Upper lobe of right lung (tissue), 1 donor: ENCODE results near the gene POLE. TPM values are rescaled to one million over a fixed set of nuclear protein-coding genes. Genes with fewer than 3 reads are reported as not detected.

Experiments
- ATAC-seq: fragments of 200-7000 bp; cut with Tn5 transposase; one replicate; pipeline ENCODE4 v1.9.1; 2020; ENCODE audit warnings: mild to moderate bottlenecking, moderate library complexity
- DNase-seq: peaks from one replicate; pipeline ENCODE4 v3.0.0-alpha.2; 2020
- H3K27ac ChIP-seq: fragments of 200-600 bp; one replicate; pipeline ENCODE4 v1.8.0; 2022
- H3K27me3 ChIP-seq: fragments of 200-600 bp; one replicate; pipeline ENCODE4 v1.8.0; 2022; ENCODE audit warnings: mild to moderate bottlenecking
- H3K36me3 ChIP-seq: fragments of 200-600 bp; one replicate; pipeline ENCODE4 v1.8.0; 2022
- H3K4me1 ChIP-seq: fragments of 200-600 bp; one replicate; pipeline ENCODE4 v1.8.0; 2022
- H3K4me3 ChIP-seq: fragments of 200-600 bp; one replicate; pipeline ENCODE4 v1.8.0; 2022; ENCODE audit warnings: mild to moderate bottlenecking
- H3K9me3 ChIP-seq: fragments of 200-600 bp; one replicate; pipeline ENCODE4 v1.8.0; 2022
- CTCF ChIP-seq: fragments of 200-600 bp; IDR thresholded peaks from one replicate; pipeline ENCODE4 v1.8.0; 2022; ENCODE audit warnings: antibody characterized with exemption
- intact Hi-C: fragments of 100-400 bp; cut with DNase I; formaldehyde crosslinking; loops from one replicate; pipeline ENCODE4 v1.11.0; 2022
- total RNA-seq: library from RNA; stranded (reverse); fragmentation: NEBNext Ultra II Directional; extraction: Animal tissue kit (Norgen Biotek cat#: 25700); gene quantifications from one replicate; pipeline ENCODE4 v1.2.1, GENCODE V29; 2021
- donor health status: DM: no; HTN: yes; CAD: no; lungs with severe emphysema.

POLE gene
- total RNA-seq, 1 donor from 2014 or later, result 23.5 TPM

DNA sequence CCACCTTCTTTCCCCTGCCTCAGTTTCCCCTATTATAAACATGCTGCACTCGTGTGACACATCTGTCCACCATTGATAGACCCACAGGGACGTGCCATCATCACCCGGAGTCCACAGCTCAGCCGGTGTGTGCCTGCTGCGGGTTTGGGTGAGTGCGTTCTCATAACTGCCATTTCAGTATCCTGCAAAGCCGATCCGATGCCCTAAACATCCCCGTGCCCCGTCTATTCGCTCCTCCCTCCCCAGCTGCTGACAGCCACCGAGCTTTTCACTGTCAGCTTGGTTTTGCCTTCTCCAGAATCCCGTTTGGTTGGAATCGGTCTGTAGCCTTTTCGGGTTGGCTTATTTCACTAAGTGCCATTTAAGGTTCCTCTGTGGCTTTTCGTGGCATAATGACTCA, 80.7 kb downstream of the POLE start:
- intact Hi-C loops, result no loop called here
- Histone ChIP-seq H3K27ac (no peak overlapping the region), H3K27me3 (peaks cover 40% of the 10 kb centered on the region)

DNA sequence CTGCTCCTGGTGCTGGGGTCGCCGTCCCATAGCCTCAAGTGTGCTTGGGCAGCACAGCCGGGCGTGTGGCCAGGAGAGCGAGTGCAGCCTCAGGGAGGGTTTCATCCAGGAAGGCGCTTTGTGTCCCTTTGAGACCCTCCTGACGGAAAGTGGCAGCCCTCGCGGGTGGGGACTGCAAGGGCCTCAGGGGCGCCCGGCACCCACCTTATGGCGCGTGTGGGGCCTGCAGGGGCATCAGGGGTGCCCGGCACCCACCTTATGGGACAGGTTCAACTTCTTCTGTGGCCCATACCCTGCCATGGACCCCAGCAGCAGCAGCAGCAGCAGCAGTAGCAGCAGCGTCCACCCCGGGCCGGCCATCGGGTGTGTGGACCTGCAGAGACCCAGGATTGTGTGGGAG, 81.2 kb downstream of the POLE start:
- peaks cover 7% of the 10 kb centered on the region for H3K4me1 ChIP-seq
- DNase-seq, result no peak
- H3K4me3 ChIP-seq, result no peak overlapping the region
- H3K27me3 ChIP-seq, result peaks cover 40% of the 10 kb centered on the region
- TF ChIP-seq CTCF, result no peak
- intact Hi-C loops, result no loop called here
- no peak overlapping the region for H3K27ac ChIP-seq
- H3K36me3 ChIP-seq, result no peaks in the 10 kb centered on the region
- no peak for ATAC-seq
- no peaks in the 10 kb centered on the region for H3K9me3 ChIP-seq

More for the DNA sequence above, 80.7 kb downstream of the POLE start:
- no peak for TF ChIP-seq CTCF
- Histone ChIP-seq H3K4me3 (no peak overlapping the region), H3K9me3 (no peaks in the 10 kb centered on the region), H3K4me1 (peaks cover 4% of the 10 kb centered on the region), H3K36me3 (no peaks in the 10 kb centered on the region)
- DNase-seq (no peak), ATAC-seq (no peak)

DNA sequence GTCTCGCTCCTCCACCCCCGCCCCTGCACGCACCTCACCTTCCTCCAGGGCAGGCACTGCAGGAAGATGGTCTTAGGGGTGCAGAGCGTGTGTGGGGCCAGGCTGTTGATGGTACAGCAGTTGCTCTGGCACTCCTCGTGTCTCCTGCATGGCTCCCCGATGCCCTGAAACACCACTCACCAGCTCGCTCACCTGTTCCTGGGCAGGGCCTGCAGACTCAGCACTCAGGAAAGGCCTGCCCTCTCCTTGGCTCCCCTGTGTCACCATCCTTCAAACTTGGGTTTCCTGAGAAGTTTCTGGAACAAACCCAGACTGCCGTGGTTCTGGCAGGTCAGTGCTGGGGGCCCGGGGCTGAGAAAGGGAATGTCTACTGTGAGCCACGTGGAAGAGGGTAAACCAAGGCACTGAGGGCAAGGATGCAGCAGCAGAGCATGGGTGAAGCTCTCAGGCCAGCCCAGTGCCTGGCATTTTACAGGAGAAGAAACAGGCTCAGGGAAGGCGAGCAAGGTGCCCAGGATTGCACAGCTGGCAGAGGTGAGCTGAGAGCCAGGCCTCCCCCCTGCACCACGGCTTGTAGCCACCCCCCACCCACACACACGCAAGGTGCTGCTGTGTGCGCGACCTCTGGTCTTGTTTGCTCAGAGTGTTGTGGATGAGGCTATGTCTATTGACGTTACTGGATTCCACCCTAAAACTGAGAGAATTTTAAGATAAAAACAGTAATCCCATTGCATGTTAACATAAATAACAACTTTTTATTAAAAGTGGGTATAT, 82.3 kb downstream of the POLE start:
- H3K4me1 ChIP-seq, result peaks cover 10% of the 10 kb centered on the region
- no peak overlapping the region for H3K27ac ChIP-seq
- DNase-seq (no peak), ATAC-seq (no peak)
- H3K9me3 ChIP-seq, result no peaks in the 10 kb centered on the region
- intact Hi-C loops, result no loop called here
- peak overlapping the region; percentile 48 for H3K4me3 ChIP-seq
- TF ChIP-seq CTCF, result no peak
- peaks cover 37% of the 10 kb centered on the region for H3K27me3 ChIP-seq
- H3K36me3 ChIP-seq, result no peaks in the 10 kb centered on the region

GRCh38 chr12:132604151-132604618, 83.0 kb downstream of the POLE start:
- no peak for TF ChIP-seq CTCF
- DNase-seq, result no peak
- peak overlapping the region; percentile 82 for H3K27ac ChIP-seq
- peak; percentile 44 for ATAC-seq
- peaks cover 33% of the 10 kb centered on the region for H3K27me3 ChIP-seq
- intact Hi-C loops, result no loop called here
- H3K4me3 ChIP-seq, result peak overlapping the region; percentile 48
- peaks cover 10% of the 10 kb centered on the region for H3K4me1 ChIP-seq
- H3K36me3 ChIP-seq, result no peaks in the 10 kb centered on the region
- no peaks in the 10 kb centered on the region for H3K9me3 ChIP-seq

DNA sequence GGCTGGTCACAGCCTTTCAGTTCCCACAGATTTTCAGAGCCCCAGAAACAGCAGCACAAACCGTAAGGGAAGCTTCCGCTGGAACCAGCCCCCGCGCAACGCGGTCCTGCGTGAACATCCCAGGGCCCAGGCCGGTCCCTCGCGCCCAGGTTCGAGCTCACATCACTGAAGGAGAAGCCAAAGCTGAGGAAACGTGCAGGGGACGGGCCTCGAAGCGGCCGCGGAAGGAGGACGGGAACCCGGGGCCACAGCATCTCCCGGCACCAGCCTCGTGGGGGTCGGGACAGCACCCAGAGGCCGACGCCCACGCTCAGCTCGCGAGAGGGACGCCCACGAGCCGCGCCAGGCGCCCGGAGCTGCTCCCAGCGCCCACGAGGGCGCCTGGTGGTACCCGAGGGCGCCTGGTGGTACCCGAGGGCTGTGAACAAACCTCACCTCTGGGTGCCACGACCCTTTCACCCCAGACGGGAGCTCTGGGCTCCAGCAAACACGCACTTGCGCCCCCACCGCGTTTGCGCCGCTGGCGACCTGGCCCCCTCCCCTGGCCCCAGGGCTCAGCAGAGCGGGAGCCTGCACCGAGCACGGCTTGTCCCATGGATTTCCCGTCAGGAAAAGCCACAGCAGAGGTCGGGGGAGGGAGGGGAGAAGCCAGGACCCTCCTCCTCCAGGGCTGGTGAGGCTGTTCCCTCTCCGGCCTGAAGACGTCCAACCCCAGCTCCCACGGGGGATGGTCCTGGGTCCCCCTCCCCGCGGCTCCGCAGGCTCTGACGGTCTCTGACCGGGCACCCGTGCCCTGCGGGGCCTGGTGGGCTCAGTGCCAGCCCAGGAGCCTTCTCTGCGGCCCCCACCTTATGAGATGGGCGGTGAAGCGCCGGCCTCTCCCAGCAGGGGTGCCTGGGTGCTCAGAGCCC, 83.6 kb downstream of the POLE start:
- TF ChIP-seq CTCF, result no peak
- no peak for DNase-seq
- ATAC-seq, result peak; percentile 13
- H3K27me3 ChIP-seq, result peaks cover 28% of the 10 kb centered on the region
- intact Hi-C loops, result no loop called here
- peaks cover 10% of the 10 kb centered on the region for H3K4me1 ChIP-seq
- H3K4me3 ChIP-seq, result peak overlapping the region; percentile 48
- peak overlapping the region; percentile 82 for H3K27ac ChIP-seq
- H3K36me3 ChIP-seq, result no peaks in the 10 kb centered on the region
- no peaks in the 10 kb centered on the region for H3K9me3 ChIP-seq
